Astrocyte (in vitro differentiated cells and primary cell): ENCODE results near the gene C1QC.
"Not testable (repeated sequence)": the region's sequence is repeated elsewhere in the genome, so short reads cannot be mapped to it uniquely, and the experiment has no call there.

Source experiments
- CTCF ChIP-seq: IDR thresholded peaks from 2 replicates; pipeline ENCODE4 v1.5.1; 2011; ENCODE audit warnings: low read depth, mild to moderate bottlenecking, inconsistent platforms, low read length, moderate library complexity; ENCODE audit not compliant: insufficient read depth
- EZH2 ChIP-seq: IDR thresholded peaks from 2 replicates; pipeline ENCODE4 v1.6.1; 2012; ENCODE audit warnings: mild to moderate bottlenecking, low read length, inconsistent platforms; ENCODE audit not compliant: insufficient read depth

GRCh38 chr1:22668840-22669239 is 25.4 kb downstream of the C1QC start:
- not testable (repeated sequence) for TF ChIP-seq CTCF, EZH2
